HuH-7 (cell line): ENCODE data around the gene LRRC4C.

Source experiments
- DNase-seq: peaks from one replicate; pipeline ENCODE4 v3.0.0; 2011; ENCODE audit warnings: low spot score

LRRC4C gene

DNA sequence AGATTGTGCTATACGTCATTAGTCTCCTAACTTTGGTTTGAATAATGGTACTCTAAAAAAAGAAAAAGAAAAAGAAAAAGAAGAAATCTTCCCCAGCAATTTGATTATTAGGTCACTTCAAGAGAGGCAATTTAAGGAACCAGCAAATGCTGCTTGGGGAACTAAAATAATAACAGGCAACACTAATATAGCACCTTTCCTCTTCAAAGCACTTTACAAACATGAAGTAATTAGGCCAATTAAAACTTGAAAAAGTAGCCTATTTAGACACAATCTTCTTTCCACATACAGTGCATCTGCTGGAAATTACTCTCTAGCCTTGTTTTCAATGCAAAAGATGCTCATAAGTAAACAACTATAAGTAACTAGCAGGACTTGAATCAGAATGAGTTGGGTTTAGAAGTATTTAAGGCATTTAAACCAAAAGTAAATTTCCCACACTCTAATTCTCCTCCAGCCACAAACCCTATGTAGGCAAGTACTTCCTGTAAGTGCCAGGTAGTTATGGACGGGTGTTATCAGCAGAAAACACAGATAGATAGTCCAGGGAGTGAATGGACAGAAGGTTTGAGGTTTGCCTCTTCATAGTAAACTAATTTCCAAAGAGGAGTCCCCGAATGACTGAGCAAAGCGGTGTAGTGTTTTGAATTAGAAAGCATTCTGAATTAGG is 44.5 kb downstream of the LRRC4C start:
- DNase-seq, result no peak

- no peak for DNase-seq
These were observed 45.6 kb downstream of the LRRC4C start for GRCh38 chr11:41413843-41414242.

- no peak for DNase-seq
These were observed 53.6 kb downstream of the LRRC4C start for GRCh38 chr11:41405812-41406211.

DNA sequence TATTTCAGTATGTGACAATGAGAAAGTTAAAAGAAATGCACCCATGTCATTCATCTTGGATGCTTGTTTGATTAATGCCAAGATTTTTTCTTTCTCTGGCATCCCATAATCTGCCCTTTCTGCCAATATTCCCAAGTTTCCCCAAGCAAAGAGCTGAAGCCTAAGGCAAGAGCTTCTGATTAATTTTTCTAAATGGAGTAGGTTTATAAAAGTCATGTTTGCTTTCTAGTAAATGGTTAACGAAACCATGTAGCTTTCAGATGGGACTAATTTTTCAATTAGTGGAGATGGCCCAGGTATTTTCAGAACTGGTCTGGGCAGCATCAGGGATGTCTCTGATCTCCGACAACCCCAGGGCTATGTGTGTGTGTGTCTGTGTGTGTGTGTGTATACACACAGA is 55.3 kb downstream of the LRRC4C start:
- DNase-seq, result no peak

- no peak for DNase-seq
These were observed 56.0 kb downstream of the LRRC4C start for GRCh38 chr11:41403458-41403857.

DNA sequence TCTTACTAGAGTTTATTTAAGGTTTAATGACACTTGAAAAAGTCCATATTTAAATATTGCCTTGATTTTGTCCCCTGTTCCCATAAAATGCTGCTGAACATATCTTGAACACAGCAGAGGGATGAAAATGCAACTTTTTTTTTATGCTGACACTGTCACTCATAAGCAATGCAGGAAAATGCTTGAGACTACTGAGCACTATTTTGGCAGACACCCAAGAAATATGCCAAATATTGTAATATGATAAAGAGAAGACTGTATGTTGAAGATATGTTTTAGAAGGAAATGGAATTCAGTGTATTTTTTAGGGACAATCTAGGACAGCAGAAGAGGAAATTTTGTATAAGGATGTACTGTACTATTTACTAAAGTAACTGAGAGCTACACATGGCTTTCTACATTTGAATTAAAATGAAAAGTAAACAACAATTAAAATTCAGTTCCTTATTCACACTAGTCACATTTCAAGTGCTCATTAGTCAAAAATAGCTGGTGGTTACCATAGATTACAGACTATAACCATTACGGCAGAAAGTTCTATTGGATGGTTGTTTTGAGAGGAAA is 58.6 kb downstream of the LRRC4C start:
- no peak for DNase-seq

DNA sequence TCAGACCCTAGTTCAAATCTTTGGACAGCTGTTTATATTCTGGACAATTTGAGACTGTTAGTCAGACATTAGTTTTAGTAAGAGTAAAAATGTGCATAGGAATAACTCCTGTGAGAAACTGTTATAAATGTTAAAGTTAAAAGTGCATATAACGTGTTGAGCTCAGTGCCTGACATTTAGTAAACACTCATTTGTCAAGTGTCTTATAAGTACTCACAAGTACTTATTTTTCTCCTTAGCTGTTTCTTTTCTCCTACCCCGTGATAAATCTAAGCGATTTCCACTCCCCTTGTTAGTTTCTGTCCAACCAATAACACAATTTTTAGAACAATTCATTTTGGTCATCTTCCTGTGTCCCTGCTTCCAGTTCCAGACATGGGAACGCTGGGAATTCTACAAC is 59.3 kb downstream of the LRRC4C start:
- DNase-seq, result no peak

- no peak for DNase-seq
These were observed 60.1 kb downstream of the LRRC4C start for GRCh38 chr11:41399323-41399722.

DNA sequence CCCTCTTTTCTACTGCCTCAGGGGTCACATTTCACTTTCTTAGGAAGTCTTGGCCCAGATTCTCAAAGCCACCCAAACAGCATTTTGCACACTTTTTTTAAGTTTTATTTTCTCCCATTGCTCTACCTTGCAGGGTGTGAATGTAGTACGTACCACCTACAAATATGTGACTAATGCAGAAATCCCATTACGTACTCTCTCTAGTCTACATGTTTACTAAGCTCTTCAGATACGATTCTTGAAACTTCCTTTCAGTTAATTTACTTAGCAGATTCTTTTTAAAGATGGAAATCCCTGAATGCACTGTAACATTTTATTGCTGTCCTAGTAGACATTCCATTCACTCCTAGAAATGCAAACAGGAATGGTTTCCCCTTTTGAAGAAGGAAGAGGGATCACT is 61.3 kb downstream of the LRRC4C start:
- DNase-seq, result no peak

DNA sequence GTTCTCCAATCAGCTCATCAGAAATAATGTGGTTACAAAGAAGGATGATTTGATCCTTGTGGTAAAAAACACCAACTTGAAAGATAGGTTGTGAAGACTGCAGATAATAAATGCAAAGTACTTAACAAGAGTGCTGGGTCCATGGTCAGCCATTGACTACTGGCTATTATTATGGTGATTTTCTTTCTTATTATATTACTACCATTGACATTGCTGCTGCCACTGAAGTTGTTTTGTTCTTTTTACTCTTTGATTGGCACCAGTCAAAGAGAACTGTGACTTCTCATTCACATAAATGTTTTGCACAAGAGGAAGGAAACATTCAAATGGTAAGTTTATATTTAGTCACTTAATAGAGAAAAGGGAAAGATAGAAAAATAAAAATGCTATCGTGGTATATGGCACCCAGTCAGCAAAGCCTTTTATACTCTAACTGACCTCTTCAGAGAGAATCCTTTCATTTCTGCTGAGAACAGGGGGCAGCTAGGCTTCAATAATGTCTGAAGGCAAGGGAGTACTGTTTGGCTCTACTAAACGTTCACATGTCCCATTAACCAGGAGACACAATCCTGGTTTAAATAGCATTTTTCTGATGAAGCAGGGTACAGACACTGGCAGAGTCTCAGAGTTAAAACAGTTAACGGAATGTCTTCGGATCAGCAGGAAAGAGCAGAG is 64.8 kb downstream of the LRRC4C start:
- no peak for DNase-seq

DNA sequence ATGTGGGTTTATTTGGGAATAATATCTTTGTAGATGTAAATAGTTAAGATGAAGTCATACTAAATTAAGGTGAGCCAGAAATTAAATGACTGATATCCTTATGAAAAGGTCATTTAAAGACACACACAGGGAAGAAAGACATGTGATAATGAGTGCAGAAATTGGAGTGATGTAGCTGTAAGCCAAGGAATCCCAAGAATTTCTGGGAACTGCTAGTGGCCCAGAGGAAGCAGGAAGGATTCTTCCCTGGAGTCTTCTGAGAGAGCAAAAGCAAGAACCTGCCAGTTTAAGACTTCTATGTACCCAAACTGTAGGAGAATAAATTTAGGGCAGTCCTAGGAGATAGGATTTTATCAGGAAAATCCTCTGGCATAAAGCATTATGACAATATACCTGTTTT is 66.9 kb downstream of the LRRC4C start:
- no peak for DNase-seq

- DNase-seq, result no peak
These were observed 69.8 kb downstream of the LRRC4C start for GRCh38 chr11:41389623-41390130.

DNA sequence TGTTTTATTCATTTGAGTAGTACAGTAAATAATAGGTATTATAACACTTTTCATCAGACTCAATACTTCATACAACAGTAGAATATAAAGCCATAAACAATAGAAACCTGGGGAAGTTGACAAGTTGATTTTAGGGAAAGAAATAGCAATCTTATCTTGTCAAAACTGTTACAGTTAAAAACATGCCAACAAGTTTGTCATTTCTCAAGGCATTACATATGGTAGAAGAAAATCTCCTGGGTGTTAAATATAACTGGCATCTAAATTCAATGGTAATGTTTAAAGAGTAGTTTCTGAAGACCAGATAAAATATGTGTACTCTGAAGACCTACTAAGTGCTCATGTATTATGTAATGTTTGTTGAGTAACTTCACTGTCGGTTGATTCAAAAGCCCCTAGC is 75.1 kb downstream of the LRRC4C start:
- no peak for DNase-seq

DNA sequence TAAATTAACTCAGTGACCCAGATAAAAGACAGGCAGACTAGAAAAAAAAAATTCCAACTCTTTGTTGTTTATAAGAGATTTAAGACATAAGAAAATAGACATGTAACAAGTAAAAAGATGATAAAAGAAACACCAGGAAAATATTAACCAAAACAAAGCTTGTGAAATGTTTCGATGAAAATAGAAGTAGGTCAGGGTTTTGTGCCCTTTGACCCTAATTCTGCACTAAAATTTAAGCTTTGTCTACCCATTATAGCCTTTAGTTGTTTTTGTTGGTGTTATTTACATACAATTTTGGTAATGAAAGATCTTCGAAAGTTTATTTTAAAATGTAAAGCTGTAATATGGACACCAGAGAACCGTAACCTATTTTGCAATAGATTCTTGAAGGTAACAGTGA is 75.7 kb downstream of the LRRC4C start:
- DNase-seq, result no peak

DNA sequence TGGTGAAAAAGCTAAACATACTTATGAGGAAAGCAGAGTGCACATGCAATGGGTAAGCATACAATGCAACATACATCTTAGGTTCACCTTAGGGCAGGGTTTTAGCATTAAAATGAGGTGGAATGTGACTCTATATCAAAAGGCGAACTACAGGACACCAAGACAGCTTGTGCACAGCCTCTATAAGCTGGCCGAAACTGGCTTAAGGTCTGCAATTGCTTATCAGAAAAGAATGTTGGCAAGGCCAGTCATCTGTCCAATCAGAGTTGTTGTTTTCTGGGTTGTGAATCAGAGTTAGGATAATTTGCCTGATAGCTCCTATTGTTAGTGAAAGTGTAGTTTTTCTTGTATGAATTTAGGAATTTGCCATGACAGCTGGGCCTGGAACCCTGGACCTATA is 76.5 kb downstream of the LRRC4C start:
- DNase-seq, result no peak

- no peak for DNase-seq
These were observed 80.4 kb downstream of the LRRC4C start for GRCh38 chr11:41379084-41379483.

DNA sequence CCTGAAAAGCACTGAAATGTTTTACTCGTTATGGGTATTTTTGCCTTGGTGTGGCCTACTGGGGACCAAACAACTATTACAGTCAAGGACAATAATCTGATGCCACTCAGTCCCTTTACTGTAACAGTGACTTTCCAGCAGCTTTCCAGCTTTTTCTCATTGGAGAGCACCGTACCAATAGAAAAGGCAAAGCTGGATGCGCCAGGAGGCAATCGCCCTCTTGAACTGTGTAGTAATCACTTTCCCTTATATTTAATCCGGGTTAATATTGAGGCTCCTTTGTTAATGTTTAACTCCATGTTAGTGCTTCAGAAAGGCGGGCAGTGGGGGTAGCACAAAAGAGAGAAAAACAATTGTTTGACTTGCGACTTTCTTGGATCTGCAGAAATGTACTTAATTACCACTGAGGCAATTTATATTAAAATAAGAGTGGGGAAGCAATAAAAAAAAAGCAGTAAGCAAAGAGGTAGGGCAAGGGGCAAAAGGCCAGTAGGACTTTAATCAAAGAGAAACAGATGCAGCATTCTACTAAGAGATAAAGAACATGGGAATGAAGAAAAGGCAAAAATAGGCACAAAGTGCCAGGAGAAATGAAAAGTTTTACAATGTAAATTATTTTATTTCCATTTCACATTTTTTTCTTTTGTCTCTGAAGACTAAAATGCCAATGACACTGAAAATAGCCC is 81.6 kb downstream of the LRRC4C start:
- DNase-seq, result no peak

DNA sequence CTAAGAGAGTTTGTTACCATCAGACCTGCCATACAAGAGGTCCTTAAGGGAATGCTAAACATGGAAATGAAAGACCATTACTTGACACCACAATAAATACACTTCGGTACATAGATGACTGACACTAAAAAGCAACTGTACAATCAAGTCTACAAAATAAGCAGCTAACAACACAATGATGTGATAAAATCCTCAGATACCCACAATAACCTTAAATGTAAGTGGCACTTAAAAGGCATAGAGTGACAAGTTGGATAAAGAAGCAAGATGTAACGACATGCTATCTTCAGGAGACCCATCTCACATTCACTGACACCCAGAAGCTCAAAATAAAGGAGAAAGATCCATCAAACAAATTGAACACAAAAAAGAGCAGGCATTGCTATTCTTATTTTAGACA is 107.6 kb downstream of the LRRC4C start:
- DNase-seq, result no peak

GRCh38 chr11:41346042-41346441 is 113.4 kb downstream of the LRRC4C start:
- DNase-seq, result no peak

DNA sequence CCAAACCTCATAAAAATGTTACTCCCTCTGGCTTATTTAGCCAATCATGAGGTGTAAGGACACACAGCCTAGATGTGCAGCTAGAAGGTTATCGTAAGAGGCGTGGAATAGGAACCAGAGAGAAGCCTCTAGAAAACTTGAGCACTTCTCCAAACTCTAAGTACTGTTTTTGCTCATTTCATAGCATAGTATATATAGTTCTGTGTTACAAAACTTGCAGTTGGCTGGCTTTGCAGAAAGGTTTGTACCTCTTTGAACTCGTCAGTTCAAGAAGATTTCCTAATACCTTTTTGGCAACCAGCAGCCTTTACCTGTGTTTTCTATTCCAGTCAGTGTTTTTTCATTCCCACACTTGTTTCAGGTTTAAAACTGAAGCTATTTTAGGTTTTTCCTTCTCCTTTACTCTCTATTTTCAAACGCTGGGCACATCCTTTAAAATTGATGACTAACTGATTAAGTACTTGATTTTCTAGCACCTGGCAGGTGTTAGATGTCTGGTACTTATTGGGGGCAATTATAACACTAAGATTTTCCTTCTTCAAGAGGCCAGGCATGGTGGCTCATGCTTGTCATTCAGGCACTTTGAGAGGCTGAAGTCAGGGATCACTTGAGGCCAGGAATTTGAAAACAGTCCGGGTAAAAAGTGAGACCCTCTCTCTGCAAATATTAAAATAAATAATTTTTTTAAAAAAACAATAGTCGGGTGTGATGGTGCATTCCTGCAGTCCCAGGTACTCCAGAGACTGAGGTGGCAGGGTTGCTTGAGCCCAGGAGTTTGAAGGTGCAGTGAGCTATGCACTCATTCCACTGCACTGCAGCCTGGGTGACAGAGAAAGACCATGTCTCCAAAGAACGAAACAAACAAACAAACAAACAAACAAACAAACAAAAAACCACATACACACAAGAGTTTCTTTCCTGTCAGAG is 125.2 kb downstream of the LRRC4C start:
- DNase-seq, result no peak

DNA sequence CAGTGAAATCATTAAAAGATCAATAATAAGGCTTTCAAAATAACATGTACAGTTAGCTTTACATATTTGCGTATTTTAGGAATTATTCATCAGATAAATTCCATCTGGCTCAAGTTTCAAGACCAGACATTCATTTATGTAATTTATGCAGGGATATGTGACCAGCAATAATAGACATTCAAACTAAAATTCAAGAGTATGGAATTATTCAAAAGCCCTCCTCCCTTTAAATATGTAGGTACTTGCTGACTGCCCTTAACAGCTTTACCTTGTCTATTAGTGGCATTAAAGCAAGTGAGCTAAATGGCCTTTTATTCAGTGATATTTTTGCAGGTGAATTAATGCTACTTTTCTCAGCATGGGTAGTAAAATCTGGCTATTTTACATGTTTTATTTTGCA is 126.1 kb downstream of the LRRC4C start:
- DNase-seq, result no peak

DNA sequence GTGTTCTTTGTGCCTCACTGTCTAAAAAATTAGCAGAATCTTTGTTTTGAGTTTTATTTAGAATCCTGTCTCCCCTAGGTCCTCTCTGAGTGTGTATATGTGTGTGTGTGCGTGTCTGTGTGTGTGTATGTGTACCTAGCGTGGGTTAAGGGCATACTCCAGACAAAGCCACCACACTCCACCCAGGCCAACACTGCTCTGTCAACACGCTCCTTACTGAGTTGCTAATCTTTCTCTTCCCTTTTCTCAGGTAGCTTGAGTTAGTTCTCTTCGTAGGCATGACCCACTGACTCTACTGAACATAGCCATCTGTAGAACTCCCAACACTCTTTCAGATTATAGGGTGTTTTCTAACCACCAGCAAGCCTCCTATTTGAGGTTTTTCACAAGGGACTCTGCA is 131.1 kb downstream of the LRRC4C start:
- no peak for DNase-seq
